GM12874 (cell line): ENCODE results near the gene CMPK1.

ENCODE experiments used
- TF ChIP-seq, protein P1 (sequence below): IDR thresholded peaks from 2 replicates; pipeline ENCODE4 v1.5.1; 2011; ENCODE audit warnings: low read depth, mild to moderate bottlenecking, control low read depth, low read length, moderate library complexity; ENCODE audit not compliant: insufficient read depth

Gene CMPK1

DNA sequence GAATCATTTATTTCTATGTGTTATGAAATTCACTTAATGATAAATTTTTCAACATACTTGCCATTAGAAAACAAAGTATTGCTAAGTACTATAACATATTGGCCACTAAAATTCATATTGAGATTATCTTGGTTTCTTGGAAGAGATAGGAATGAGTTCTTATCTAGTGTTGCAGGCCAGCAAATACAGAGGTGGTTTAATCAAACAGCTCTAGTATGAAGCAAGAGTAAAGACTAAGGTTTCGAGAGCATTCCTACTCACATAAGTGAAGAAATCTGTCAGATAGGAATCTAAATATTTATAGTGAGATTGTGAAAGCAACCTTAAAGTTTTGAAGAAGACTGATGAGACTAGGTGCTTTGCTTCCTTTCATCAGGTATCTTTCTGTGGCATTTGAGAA, 44.6 kb downstream of the CMPK1 start:
- TF ChIP-seq, protein P1, sequence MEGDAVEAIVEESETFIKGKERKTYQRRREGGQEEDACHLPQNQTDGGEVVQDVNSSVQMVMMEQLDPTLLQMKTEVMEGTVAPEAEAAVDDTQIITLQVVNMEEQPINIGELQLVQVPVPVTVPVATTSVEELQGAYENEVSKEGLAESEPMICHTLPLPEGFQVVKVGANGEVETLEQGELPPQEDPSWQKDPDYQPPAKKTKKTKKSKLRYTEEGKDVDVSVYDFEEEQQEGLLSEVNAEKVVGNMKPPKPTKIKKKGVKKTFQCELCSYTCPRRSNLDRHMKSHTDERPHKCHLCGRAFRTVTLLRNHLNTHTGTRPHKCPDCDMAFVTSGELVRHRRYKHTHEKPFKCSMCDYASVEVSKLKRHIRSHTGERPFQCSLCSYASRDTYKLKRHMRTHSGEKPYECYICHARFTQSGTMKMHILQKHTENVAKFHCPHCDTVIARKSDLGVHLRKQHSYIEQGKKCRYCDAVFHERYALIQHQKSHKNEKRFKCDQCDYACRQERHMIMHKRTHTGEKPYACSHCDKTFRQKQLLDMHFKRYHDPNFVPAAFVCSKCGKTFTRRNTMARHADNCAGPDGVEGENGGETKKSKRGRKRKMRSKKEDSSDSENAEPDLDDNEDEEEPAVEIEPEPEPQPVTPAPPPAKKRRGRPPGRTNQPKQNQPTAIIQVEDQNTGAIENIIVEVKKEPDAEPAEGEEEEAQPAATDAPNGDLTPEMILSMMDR: no peak

DNA sequence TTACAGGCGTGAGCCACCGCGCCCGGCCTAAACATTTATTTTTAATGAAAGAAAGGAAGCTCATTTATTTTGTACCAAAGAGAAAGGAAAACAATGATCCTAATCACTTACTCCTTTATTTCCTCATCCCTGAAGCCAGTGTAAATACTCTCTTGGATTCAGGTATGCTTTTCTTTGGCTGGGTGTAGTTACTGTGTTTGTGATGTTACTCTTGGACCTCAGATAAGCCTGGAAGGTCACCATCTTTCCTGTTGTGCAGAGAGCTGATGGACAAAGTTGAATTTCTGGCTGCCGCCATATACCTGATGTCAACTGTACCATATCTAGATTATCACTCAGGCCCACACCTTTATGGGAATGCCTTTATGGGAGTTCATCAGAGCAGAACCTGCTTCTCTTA, 47.1 kb downstream of the CMPK1 start:
- TF ChIP-seq, protein P1: no peak

DNA sequence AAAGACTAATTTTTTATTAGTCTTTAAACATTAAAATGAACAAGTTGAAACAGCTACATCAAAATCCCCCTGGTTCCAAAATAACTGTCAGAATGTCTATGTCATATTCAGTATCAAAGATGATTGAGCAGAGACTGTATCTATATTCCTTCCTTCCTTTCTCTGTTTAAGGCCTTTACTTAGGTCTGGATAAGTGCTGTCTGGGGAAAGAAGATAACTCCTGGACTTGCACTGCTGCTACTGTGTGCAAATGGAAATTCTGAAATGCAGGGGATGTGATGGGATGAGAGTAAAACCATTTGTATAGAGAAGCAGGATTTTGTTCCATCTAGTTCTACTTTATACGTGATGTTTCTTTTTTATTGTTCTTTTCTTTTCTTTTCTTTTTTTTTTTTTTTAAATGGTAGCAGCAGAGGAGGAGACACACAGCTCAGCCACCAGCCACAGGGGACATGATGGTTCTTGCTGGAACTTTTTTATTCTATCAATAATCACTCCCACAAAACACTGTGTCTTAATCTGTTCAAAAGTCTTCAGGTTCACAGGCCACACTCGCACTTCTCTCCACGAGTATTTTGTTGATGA, 48.9 kb downstream of the CMPK1 start:
- TF ChIP-seq, protein P1: no peak

DNA sequence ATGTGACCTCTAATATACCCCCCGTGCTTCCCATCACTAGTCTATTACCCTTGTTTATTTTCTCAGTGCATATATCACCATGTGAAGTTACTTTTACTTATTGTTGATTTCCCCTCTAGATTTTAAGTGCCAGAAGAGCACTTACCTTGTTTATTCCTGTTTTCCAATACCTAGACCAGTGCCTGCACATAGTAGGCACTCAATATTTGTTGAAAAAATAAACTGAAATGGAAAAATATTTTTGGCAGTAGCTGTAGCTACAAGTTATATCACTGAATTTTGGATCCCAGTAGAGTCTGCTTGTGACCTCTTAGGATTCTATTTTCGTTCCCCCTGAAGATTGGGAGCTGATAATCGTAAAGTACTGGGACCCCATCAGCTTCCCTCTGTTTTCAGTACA, 50.5 kb downstream of the CMPK1 start:
- TF ChIP-seq, protein P1: no peak

DNA sequence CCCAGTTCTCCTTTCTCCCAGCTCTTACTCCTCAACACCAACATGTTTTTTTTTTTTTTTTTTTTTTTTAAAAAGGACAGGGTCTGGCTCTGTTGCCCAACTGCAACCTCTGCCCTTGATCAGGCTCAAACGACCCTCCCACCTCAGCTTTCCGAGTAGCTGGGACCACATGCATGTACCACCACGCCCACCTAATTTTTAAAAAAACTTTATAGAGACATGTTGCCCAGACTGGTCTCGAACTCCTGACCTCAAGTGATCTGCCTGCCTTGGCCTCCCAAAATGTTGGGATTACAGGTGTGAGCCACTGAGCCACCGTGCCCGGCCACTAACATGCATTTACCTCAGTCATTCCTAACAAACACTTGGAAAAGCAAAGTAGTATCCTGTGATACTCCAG, 51.4 kb downstream of the CMPK1 start:
- TF ChIP-seq, protein P1: no peak

DNA sequence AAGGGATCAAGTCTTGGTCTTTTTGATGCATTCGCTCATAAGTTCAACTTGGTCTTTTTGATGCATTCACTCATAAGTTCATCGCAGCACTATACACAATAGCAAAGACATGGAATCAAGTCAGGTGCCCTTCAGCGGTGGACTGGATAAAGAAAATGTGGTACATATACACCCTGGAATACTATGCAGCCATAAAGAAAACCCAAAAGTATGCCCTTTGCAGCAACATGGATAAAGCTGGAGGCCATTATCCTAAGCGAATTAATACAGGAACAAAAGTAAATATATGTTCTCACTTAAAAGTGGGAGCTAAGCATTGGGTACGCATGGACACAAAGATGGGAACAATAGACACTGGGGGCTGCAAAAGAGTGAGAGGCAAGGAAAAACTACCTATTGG, 52.7 kb downstream of the CMPK1 start:
- TF ChIP-seq, protein P1: no peak

DNA sequence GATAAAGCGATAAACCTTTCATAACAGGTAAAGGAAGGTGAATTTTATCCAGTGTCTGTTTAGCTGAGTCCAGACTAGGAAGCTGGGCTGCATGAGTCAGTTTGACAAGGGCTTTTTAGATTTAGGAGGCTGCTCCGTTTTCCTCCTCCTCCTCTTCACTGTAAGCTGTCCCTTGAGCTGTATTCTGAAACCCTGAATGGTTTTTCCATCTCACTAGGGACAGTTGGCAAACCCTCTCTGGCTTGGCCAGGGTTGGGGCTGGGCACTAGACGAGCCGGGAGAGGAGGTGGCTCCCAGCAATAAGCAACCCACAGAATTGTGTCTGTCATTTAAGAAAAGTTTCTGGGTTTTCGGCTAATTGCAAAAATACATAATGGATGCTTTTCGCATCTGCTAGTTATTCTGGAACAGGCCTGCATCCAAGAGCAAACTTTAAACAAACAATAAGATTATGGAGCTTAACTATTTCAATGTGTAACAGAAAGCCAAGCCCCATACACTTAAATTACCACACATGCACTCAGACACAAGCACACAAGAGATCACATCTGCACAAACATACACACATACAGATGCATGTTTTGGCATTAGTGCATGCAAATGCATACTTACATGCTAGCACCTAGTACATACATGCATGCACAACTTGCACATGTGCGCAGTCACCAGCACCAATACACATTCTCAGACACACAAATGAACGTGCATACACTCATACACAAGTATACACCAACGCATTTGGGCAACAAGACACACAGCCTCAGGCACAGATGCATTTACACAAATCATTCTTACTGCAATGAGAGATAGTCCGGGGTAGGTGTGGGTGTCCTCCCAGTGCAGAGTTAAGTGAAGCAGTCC, 54.7 kb downstream of the CMPK1 start:
- TF ChIP-seq, protein P1: no peak
